Heart left ventricle (tissue), 16 donors: ENCODE results near the gene PHETA2. TPM values are rescaled to one million over a fixed set of nuclear protein-coding genes. Genes with fewer than 3 reads are reported as not detected.

Experiments used
- ATAC-seq, 4 donors: fragments of 200-7000 bp; cut with Tn5 transposase; one replicate each; pipeline ENCODE4 v1.9.1; 2020 to 2022; ENCODE audit warnings: moderate library complexity in 4 of 4, mild to moderate bottlenecking in 3 of 4, moderate number of reproducible peaks in 1 of 4
- DNase-seq, 5 donors: peaks; one replicate each; pipeline ENCODE4 v3.0.0-alpha.2; 2020
- H3K27ac ChIP-seq, 12 donors: fragments of 200-600 bp; sonication (generic) in 4 of 12; one replicate each; pipeline versions ENCODE4 v1.5.0 to v1.8.0; 2016 to 2022; ENCODE audit warnings: mild to moderate bottlenecking in 2 of 12
- H3K27me3 ChIP-seq, 9 donors: fragments of 200-600 bp; sonication (generic) in 2 of 9; one replicate each; pipeline versions ENCODE4 v1.5.1 to v1.8.0; 2016 to 2022; ENCODE audit warnings: mild to moderate bottlenecking in 3 of 9
- H3K36me3 ChIP-seq, 9 donors: fragments of 200-600 bp; sonication (generic) in 2 of 9; one replicate each; pipeline versions ENCODE4 v1.5.0 to v1.8.0; 2018 to 2022; ENCODE audit warnings: mild to moderate bottlenecking in 2 of 9
- H3K4me1 ChIP-seq, 12 donors: fragments of 200-600 bp; sonication (generic) in 4 of 12; one replicate each; pipeline versions ENCODE4 v1.5.0 to v1.8.0; 2016 to 2022; ENCODE audit warnings: mild to moderate bottlenecking in 3 of 12
- H3K4me3 ChIP-seq, 12 donors: fragments of 200-600 bp; sonication (generic) in 4 of 12; one replicate each; pipeline versions ENCODE4 v1.5.0 to v1.8.0; 2017 to 2022; ENCODE audit warnings: mild to moderate bottlenecking in 9 of 12, moderate library complexity in 4 of 12
- H3K9me3 ChIP-seq, 12 donors: fragments of 200-600 bp; sonication (generic) in 4 of 12; one replicate each; pipeline versions ENCODE4 v1.5.0 to v1.8.0; 2016 to 2022; ENCODE audit warnings: mild to moderate bottlenecking in 1 of 12
- POLR2A ChIP-seq, 2 donors: fragments of 450-650 bp; IDR thresholded peaks; one replicate each; pipeline ENCODE4 v1.6.1; 2017; ENCODE audit warnings: antibody characterized with exemption in 2 of 2, mild to moderate bottlenecking in 2 of 2, moderate library complexity in 2 of 2
- WGBS, 4 donors: extraction: QIAGEN DNeasy Blood & Tissue Kit in 2 of 4; methylation state at CpG; one replicate each; pipeline versions ENCODE4 v1.1.5 to v1.1.7; 2013 to 2018; 5-methylcytosine and 5-hydroxymethylcytosine counted together
- intact Hi-C, 10 donors: fragments of 100-400 bp; cut with DNase I; formaldehyde crosslinking; loops; one replicate each; pipeline versions ENCODE4 v1.11.1 to v1.14.2; 2022
- polyA plus RNA-seq, 2 donors: library from polyadenylated mRNA; stranded (reverse); fragments of 200-250 nt; gene quantifications; one replicate each; pipeline ENCODE4 v1.2.3, GENCODE V29; 2013
- total RNA-seq, 9 donors: library from RNA; depleted of rRNA in 2 of 9; stranded (reverse); fragments of >200 nt in 2 of 9; fragmentation: NEBNext Ultra II Directional in 3 of 9; extraction: Animal tissue kit (Norgen Biotek cat#: 25700) in 3 of 9; gene quantifications; one replicate each; pipeline versions ENCODE4 v1.1.0 to v1.2.4, GENCODE V29; 2016 to 2023
- TF ChIP-seq, protein P1 (sequence below), 12 donors: fragments of 200-600 bp; sonication (generic) in 4 of 12; IDR thresholded peaks; one replicate each; pipeline versions ENCODE4 v1.5.0 to v1.8.0; 2018 to 2022; ENCODE audit warnings: antibody characterized with exemption in 12 of 12, mild to moderate bottlenecking in 5 of 12
- donor health status: ischemic (EF 13 %, LVEDD 7.1; RV severe dilation, severe dysfunction).
- donor health status: healthy with polysubstance abuse.
- donor health status: DM: no; HTN: yes; CAD: no.
- donor health status: DM: no; HTN: no; CAD: no.
- donor health status: ischemic (EF 25% LVEDD 6.9; RV normal size, moderate dysfunction).
- donor health status: ischemic (EF 25% LVEDD 5.7; RV mildly dilated, moderate dysfunction).
- donor health status: healthy.
- donor health status: DM: yes; HTN: yes; CAD: no.
- donor health status: ischemic (EF 35%, LVEDD 5.7; RV mildly dilated, moderate dysfunction).
- donor health status: nonischemic (EF 11% LVEDD 7.7; RV severe dilation, severe dysfunction).
- donor health status: DM: yes; HTN: yes; CAD: no.
- donor health status: PGD.
- donor health status: ischemic (EF 29% LVEDD 5.4; RV normal size, mild dysfunction).
- donor health status: nonischemic (EF 23%, LVEDD 6.1; RV moderate dilation, normal function).

Gene PHETA2
- total and polyA plus RNA-seq, 11 donors = 1.8 to 6.9 (median 4.7) TPM

- Histone ChIP-seq H3K9me3 (peaks cover 0 to under 1% (median 0%) of the 10 kb centered on the region in 12 donors), H3K36me3 (no peaks in the 10 kb centered on the region), H3K4me1 (no peaks in the 10 kb centered on the region), H3K27ac (no peak overlapping the region), H3K4me3 (no peak overlapping the region), H3K27me3 (no peaks in the 10 kb centered on the region)
- ATAC-seq (no peak), DNase-seq (no peak)
- WGBS, 4 donors = 67 to 70% (median 69%) methylated on average over 2 of the region's 2 CpGs
- intact Hi-C loops = no loop called here
- no peak for TF ChIP-seq POLR2A (IDR thresholded peaks at IDR 0.05)
- TF ChIP-seq, protein P1, sequence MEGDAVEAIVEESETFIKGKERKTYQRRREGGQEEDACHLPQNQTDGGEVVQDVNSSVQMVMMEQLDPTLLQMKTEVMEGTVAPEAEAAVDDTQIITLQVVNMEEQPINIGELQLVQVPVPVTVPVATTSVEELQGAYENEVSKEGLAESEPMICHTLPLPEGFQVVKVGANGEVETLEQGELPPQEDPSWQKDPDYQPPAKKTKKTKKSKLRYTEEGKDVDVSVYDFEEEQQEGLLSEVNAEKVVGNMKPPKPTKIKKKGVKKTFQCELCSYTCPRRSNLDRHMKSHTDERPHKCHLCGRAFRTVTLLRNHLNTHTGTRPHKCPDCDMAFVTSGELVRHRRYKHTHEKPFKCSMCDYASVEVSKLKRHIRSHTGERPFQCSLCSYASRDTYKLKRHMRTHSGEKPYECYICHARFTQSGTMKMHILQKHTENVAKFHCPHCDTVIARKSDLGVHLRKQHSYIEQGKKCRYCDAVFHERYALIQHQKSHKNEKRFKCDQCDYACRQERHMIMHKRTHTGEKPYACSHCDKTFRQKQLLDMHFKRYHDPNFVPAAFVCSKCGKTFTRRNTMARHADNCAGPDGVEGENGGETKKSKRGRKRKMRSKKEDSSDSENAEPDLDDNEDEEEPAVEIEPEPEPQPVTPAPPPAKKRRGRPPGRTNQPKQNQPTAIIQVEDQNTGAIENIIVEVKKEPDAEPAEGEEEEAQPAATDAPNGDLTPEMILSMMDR (IDR thresholded peaks at IDR 0.05) = no peak
These were observed 23.3 kb upstream of the PHETA2 start for GRCh38 chr22:42050641-42051180.

DNA sequence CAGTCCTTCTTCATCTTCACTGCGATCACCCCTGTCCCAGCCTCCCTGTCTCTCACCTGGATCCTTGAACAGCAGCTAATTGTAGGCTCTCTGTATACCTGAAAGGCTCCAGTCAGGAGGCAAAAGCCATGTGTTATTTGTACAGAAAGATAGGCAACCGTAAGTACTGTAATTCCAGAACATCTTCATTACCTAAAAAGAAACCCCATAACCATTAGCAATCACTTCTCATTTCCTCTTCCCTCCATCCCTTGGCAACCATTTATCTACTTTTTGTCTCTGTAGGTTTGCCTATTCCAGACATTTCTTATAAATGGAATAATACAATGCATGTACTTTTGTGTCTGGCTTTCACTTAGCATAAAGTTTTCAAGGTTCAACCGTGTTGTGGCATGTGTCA, 21.3 kb upstream of the PHETA2 start:
- H3K4me3 ChIP-seq = no peak overlapping the region
- H3K36me3 ChIP-seq = no peaks in the 10 kb centered on the region
- intact Hi-C loops = no loop called here
- ATAC-seq = no peak
- DNase-seq = no peak
- H3K27me3 ChIP-seq = no peaks in the 10 kb centered on the region
- H3K27ac ChIP-seq = no peak overlapping the region
- no peak for TF ChIP-seq POLR2A (IDR thresholded peaks at IDR 0.05)
- TF ChIP-seq, protein P1 (IDR thresholded peaks at IDR 0.05) = no peak
- peaks cover 0 to 21% (median 11%) of the 10 kb centered on the region in 12 donors for H3K9me3 ChIP-seq
- WGBS, 4 donors = 81 to 91% (median 87%) methylated on average over 3 of the region's 3 CpGs
- no peaks in the 10 kb centered on the region for H3K4me1 ChIP-seq

DNA sequence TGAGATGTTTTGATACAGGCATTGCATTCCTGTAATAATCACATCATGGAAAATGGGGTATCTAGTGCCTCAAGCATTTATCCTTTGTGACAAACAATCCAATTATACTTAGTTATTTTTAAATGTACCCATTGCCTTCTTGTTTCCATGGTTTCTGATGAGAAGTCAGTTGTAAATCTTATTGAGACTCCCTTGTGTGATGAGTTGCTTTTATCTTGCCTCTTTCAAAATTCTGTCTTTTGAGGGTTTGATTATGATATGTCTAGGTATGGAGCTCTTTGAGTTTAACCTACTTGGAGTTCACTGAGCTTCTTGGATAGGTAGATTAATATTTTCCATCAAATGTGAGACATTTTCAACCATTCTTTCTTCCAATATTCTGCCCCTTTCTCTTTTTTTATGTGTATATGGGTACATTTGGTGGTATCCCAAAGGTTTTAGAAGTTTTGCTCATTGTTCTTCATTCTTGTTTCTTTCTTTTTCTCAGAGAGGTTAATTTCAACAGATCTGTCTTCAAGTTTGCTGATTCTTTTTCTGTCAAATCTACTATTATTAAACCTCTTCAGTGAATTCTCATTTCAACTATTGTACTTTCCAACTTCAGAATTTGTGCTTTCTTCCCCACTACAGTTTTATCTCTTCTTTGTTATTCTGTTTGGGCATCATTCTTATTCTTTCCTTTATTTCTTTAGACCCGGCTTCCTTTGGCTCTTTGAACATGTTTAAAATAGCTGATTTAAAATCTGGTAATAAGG, 17.1 kb upstream of the PHETA2 start:
- no peaks in the 10 kb centered on the region for H3K4me1 ChIP-seq
- ATAC-seq = no peak
- intact Hi-C loops = no loop called here
- H3K27ac ChIP-seq = no peak overlapping the region
- TF ChIP-seq POLR2A (IDR thresholded peaks at IDR 0.05) = no peak
- TF ChIP-seq, protein P1 (IDR thresholded peaks at IDR 0.05) = no peak
- 97 to 98% (median 98%) methylated on average over 1 of the region's 1 CpG for WGBS, 4 donors
- no peaks in the 10 kb centered on the region for H3K27me3 ChIP-seq
- H3K36me3 ChIP-seq = peaks cover 0 to 39% (median 26%) of the 10 kb centered on the region in 9 donors
- no peak for DNase-seq
- no peak overlapping the region for H3K4me3 ChIP-seq
- peaks cover 0 to 21% (median 11%) of the 10 kb centered on the region in 12 donors for H3K9me3 ChIP-seq

GRCh38 chr22:42060489-42060888, 13.6 kb upstream of the PHETA2 start:
- intact Hi-C loops = loop anchor here in 1 of 10 donors (10.0 kb wide), 1 partner anchor 56 kb away; no protein-coding TSS in a partner anchor
- H3K27ac ChIP-seq = no peak overlapping the region
- H3K36me3 ChIP-seq = peaks cover 0 to 70% (median 48%) of the 10 kb centered on the region in 9 donors
- 89 to 100% (median 97%) methylated on average over 5 of the region's 5 CpGs for WGBS, 4 donors
- no peak overlapping the region for H3K4me3 ChIP-seq
- no peak for ATAC-seq
- no peak for TF ChIP-seq POLR2A (IDR thresholded peaks at IDR 0.05)
- TF ChIP-seq, protein P1 (IDR thresholded peaks at IDR 0.05) = no peak
- H3K9me3 ChIP-seq = peaks cover 0 to 21% (median 11%) of the 10 kb centered on the region in 12 donors
- H3K4me1 ChIP-seq = no peaks in the 10 kb centered on the region
- DNase-seq = no peak
- H3K27me3 ChIP-seq = no peaks in the 10 kb centered on the region
